Testis (tissue), 2 donors: Measurements from ENCODE around the gene DKK3.

Source experiments
- CTCF ChIP-seq, 3 experiments: fragments of 450-650 bp in 2 of 3; fragments of 200-600 bp in 1 of 3; sonication (generic) in 1 of 3; IDR thresholded peaks; one replicate each; pipeline ENCODE4 v1.5.1; 2016 to 2019; ENCODE audit warnings: antibody characterized with exemption in 3 of 3, mild to moderate bottlenecking in 2 of 3, moderate library complexity in 1 of 3
- POLR2A ChIP-seq: fragments of 450-650 bp; IDR thresholded peaks from one replicate; pipeline ENCODE4 v1.6.1; 2017; ENCODE audit warnings: antibody characterized with exemption, mild to moderate bottlenecking, moderate library complexity

- TF ChIP-seq CTCF (IDR thresholded peaks at IDR 0.05) (no peak), POLR2A (no peak)
Observed at GRCh38 chr11:12015486-12015885, 7.1 kb upstream of the DKK3 start.
